CD4-positive, alpha-beta T cell (primary cell): Measurements from ENCODE around the gene TMEM107. TPM values are rescaled to one million over a fixed set of nuclear protein-coding genes. Genes with fewer than 3 reads are reported as not detected.

Source experiments
- ATAC-seq: fragments of 200-7000 bp; cut with Tn5 transposase; one replicate; pipeline ENCODE4 v1.10.0; 2022; ENCODE audit warnings: mild to moderate bottlenecking; ENCODE audit not compliant: poor library complexity
- CTCF ChIA-PET: fragments of 350-600 bp; sonication (Branson Sonifier 250); formaldehyde crosslinking; loops from one replicate; lab custom pipeline; 2021; ENCODE audit warnings: antibody characterized with exemption, inconsistent platforms; lab: Charles Lee
- POLR2A ChIA-PET: fragments of 350-600 bp; sonication (Branson Sonifier 250); formaldehyde crosslinking; loops from one replicate; lab custom pipeline; 2021; ENCODE audit warnings: antibody characterized with exemption, inconsistent platforms; lab: Charles Lee
- DNase-seq, 14 experiments: peaks; one replicate each; pipeline ENCODE4 v3.0.0-alpha.2; 2013 to 2020; ENCODE audit warnings: mixed read lengths in 2 of 14
- H3K27ac ChIP-seq, 2 donors: one replicate each; pipeline versions ENCODE4 v1.5.1 to v1.7.0; 2013; ENCODE audit warnings: low read length in 2 of 2, low read depth in 1 of 2, mild to moderate bottlenecking in 1 of 2
- H3K27me3 ChIP-seq, 2 experiments: 1 replicate in 1 of 2; 2 replicates in 1 of 2; pipeline versions ENCODE4 v1.6.1 to v1.7.0; 2013; ENCODE audit warnings: low read length in 2 of 2, control low read depth in 1 of 2, mild to moderate bottlenecking in 1 of 2, moderate library complexity in 1 of 2; ENCODE audit not compliant: insufficient read depth in 2 of 2, control insufficient read depth in 1 of 2
- H3K36me3 ChIP-seq: one replicate; pipeline ENCODE4 v1.6.1; 2013; ENCODE audit warnings: low read length, control low read depth; ENCODE audit not compliant: insufficient read depth
- H3K4me1 ChIP-seq: one replicate; pipeline ENCODE4 v1.6.1; 2013; ENCODE audit warnings: low read length, control low read depth; ENCODE audit not compliant: insufficient read depth
- H3K4me3 ChIP-seq: one replicate; pipeline ENCODE4 v1.5.1; 2013; ENCODE audit warnings: mild to moderate bottlenecking, low read length, moderate library complexity
- H3K9me3 ChIP-seq, 2 experiments: 1 replicate in 1 of 2; 2 replicates in 1 of 2; pipeline versions ENCODE4 v1.6.1 to v1.7.0; 2013; ENCODE audit warnings: low read length in 2 of 2, mild to moderate bottlenecking in 2 of 2, control low read depth in 1 of 2, moderate library complexity in 1 of 2; ENCODE audit not compliant: control insufficient read depth in 1 of 2, insufficient read depth in 1 of 2
- H3K27ac Mint-ChIP-seq: one replicate; pipeline ENCODE4 v1.8.0; 2020; ENCODE audit warnings: mixed read lengths
- H3K27me3 Mint-ChIP-seq: one replicate; pipeline ENCODE4 v1.8.0; 2021; ENCODE audit warnings: mixed read lengths
- H3K36me3 Mint-ChIP-seq: one replicate; pipeline ENCODE4 v1.8.0; 2021; ENCODE audit warnings: low read depth, mixed read lengths
- H3K4me1 Mint-ChIP-seq: one replicate; pipeline ENCODE4 v1.8.0; 2021; ENCODE audit warnings: low read depth, mixed read lengths
- H3K4me3 Mint-ChIP-seq: one replicate; pipeline ENCODE4 v1.8.0; 2020; ENCODE audit warnings: mild to moderate bottlenecking, mixed read lengths
- H3K9me3 Mint-ChIP-seq: one replicate; pipeline ENCODE4 v1.8.0; 2020; ENCODE audit warnings: mixed read lengths
- intact Hi-C, 2 experiments: fragments of 100-400 bp; cut with DNase I in 1 of 2; cut with micrococcal nuclease in 1 of 2; formaldehyde crosslinking; loops; one replicate each; pipeline versions ENCODE4 v1.15.1 to v1.9.0; 2023 to 2025; cut with DNase I, micrococcal nuclease
- total RNA-seq, 174 experiments: library from RNA in 2 of 174; stranded (reverse) in 2 of 174; gene quantifications; one replicate each; pipeline ENCODE4 v1.2.3 and lab custom pipeline; 2021 to 2026
- TF ChIP-seq, protein P1 (sequence below): fragments of 200-600 bp; IDR thresholded peaks from one replicate; pipeline ENCODE4 v1.8.0; 2022; ENCODE audit warnings: antibody characterized with exemption, mild to moderate bottlenecking

The TMEM107 gene
- total RNA-seq, 2 experiments from 2014 or later, result 12.2 to 12.9 TPM

DNA sequence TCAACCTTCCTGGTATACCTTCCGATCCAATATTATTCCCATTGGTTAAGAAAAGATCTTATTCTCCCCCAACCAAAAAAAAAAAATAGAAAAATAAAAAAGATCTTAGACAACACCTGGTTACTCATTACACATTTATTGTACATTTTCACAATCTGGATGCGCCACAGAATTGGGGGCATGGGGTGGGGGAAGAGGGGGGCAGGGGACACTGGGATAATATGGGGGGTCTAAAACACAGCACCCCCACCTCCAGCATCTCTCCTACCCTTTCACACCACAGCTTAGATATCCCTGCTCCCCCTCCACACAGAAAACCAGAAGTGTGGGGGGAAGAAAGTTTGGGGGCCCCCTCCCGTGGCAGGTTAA lies 17.2 kb downstream of the TMEM107 start:
- no peak for ATAC-seq
- H3K4me3 Mint-ChIP-seq, result peak overlapping the region; percentile 88
- H3K9me3 ChIP-seq, result no peaks in the 10 kb centered on the region
- peaks cover 58% of the 10 kb centered on the region for H3K36me3 Mint-ChIP-seq
- peaks cover 65% of the 10 kb centered on the region for H3K4me1 Mint-ChIP-seq
- no peaks in the 10 kb centered on the region for H3K9me3 Mint-ChIP-seq
- H3K36me3 ChIP-seq, result peaks cover 31% of the 10 kb centered on the region
- no peak overlapping the region for H3K4me3 ChIP-seq
- POLR2A ChIA-PET, result interaction anchor here (1.0 to 16.4 kb wide), 7 partner anchors 16 to 88 kb away, joined by 3 to 419 read pairs (median 105); partner anchors contain the start of genes BORCS6, CTC1 and TMEM107
- H3K27me3 ChIP-seq, result no peaks in the 10 kb centered on the region
- no peaks in the 10 kb centered on the region for H3K27me3 Mint-ChIP-seq
- peak overlapping the region; percentile 64 to 81 for H3K27ac ChIP-seq
- peak in 2 of 14 experiments; percentile 23 to 37 for DNase-seq
- peaks cover 82% of the 10 kb centered on the region for H3K4me1 ChIP-seq
- TF ChIP-seq, protein P1, sequence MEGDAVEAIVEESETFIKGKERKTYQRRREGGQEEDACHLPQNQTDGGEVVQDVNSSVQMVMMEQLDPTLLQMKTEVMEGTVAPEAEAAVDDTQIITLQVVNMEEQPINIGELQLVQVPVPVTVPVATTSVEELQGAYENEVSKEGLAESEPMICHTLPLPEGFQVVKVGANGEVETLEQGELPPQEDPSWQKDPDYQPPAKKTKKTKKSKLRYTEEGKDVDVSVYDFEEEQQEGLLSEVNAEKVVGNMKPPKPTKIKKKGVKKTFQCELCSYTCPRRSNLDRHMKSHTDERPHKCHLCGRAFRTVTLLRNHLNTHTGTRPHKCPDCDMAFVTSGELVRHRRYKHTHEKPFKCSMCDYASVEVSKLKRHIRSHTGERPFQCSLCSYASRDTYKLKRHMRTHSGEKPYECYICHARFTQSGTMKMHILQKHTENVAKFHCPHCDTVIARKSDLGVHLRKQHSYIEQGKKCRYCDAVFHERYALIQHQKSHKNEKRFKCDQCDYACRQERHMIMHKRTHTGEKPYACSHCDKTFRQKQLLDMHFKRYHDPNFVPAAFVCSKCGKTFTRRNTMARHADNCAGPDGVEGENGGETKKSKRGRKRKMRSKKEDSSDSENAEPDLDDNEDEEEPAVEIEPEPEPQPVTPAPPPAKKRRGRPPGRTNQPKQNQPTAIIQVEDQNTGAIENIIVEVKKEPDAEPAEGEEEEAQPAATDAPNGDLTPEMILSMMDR, result no peak
- intact Hi-C loops, result loop anchor here (2.0 to 10.0 kb wide), 5 partner anchors 28 to 674 kb away; partner anchors contain the start of genes CTC1 (in 1 of the 2), KDM6B (in 1 of the 2), PFAS (in 1 of the 2) and POLR2A (in 1 of the 2)
- no peak overlapping the region for H3K27ac Mint-ChIP-seq
- CTCF ChIA-PET, result interaction anchor here (0.8 to 2.0 kb wide), 10 partner anchors 8 to 136 kb away, joined by 3 to 17 read pairs (median 4); partner anchors contain the start of genes ALOXE3 and SLC25A35

DNA sequence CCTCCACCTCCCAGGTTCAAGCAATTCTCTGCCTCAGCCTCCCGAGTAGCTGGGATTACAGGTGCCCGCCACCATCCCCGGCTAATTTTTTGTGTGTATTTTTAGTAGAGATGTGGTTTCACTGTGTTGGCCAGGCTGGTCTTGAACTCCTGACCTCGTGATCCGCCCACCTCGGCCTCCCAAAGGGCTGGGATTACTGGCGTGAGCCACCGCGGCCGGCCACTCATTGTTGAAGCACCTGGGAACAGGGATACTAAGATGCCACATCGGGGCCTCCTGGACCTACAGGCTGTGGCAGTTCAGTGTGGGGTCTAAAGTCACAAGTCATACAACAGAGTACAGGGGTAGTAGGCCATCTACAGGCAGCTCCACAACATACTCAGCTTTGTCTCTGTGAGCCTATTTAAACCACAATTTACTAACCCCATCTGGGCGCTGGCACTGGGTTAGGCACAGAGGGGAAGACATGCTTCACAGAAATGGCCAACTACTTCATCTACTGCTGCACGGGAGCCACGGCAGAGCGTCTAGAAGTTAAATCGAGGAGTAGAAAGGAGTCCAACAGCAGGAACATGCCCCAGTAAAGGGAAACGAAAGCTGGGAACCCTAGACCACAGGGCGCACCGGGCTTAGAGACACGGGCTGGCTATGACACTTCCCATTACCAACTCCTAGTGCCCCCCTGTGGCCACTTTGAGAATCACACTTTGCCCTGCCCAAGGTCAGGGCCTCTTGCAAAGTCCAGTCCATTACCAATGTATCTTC lies 17.7 kb downstream of the TMEM107 start:
- Mint-ChIP-seq H3K4me1 (peaks cover 65% of the 10 kb centered on the region), H3K36me3 (peaks cover 59% of the 10 kb centered on the region), H3K4me3 (peak overlapping the region; percentile 88), H3K27me3 (no peaks in the 10 kb centered on the region), H3K9me3 (no peaks in the 10 kb centered on the region), H3K27ac (no peak overlapping the region)
- ChIA-PET CTCF (interaction anchor here (0.8 to 2.0 kb wide), 13 partner anchors 9 to 137 kb away, joined by 3 to 17 read pairs (median 4); partner anchors contain the start of genes ALOXE3 and SLC25A35), POLR2A (interaction anchor here (0.6 to 16.4 kb wide), 8 partner anchors 16 to 273 kb away, joined by 3 to 419 read pairs (median 55); partner anchors contain the start of genes BORCS6, CTC1 and TMEM107)
- DNase-seq (peak; percentile 78 to 91 (median 84)), ATAC-seq (peak; percentile 7)
- Histone ChIP-seq H3K4me3 (no peak overlapping the region), H3K36me3 (peaks cover 31% of the 10 kb centered on the region), H3K27ac (peak overlapping the region; percentile 64 to 81), H3K27me3 (no peaks in the 10 kb centered on the region), H3K4me1 (peaks cover 82% of the 10 kb centered on the region), H3K9me3 (no peaks in the 10 kb centered on the region)
- intact Hi-C loops, result loop anchor here (1.0 to 10.0 kb wide), 6 partner anchors 20 to 674 kb away; partner anchors contain the start of genes CTC1 (in 1 of the 2), KDM6B (in 1 of the 2), PFAS (in 1 of the 2) and POLR2A (in 1 of the 2)
- TF ChIP-seq, protein P1, result peak; percentile 92

DNA sequence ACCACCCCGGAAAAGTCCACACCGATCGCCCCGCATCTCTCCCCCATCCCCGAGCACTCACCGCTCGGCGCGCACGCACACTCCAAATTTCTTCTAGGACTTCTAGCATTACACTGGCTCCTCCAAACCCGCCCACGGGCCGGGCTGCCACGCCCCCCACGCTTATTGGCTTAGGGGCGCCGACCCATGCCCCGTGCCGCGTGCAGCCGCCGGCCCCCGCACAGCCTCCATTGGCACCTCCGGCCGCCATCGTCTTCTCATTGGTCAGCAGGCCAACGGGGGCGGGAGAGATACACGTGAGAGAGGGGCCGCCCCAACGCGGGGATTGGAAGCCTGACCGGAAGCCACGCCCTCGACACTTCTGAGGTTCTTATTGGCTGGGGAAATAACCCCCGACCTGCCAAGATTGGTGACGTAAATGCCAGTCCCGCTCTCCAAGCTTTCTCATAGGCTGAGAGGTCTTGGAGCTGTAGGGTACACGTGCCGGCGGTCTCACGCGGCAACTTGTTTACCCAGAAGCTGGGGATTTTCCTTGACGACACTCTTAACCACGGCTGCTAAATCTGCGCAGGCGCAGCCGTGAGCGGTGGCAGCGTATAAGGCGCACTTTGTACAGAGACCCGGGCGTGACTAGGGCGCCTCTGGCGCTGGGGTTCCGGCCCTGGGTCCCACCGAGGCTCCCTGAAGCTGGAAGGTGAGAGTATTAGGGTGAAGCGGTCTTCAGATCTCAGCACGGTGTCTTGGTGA lies 19.8 kb downstream of the TMEM107 start:
- POLR2A ChIA-PET, result interaction anchor here (0.5 to 16.4 kb wide), 31 partner anchors 7 to 772 kb away, joined by 3 to 419 read pairs (median 7); partner anchors contain the start of genes ALOXE3, AURKB, BORCS6 and CTC1
- intact Hi-C loops, result loop anchor here (1.0 to 10.0 kb wide), 8 partner anchors 17 to 672 kb away; partner anchors contain the start of genes ALOXE3 (in 1 of the 2), CTC1 (in 1 of the 2), KDM6B (in 1 of the 2) and PFAS (in 1 of the 2)
- Histone ChIP-seq H3K36me3 (peaks cover 35% of the 10 kb centered on the region), H3K27me3 (no peaks in the 10 kb centered on the region), H3K4me1 (peaks cover 88% of the 10 kb centered on the region), H3K9me3 (no peaks in the 10 kb centered on the region), H3K27ac (peak overlapping the region; percentile 99 to 100), H3K4me3 (peak overlapping the region; percentile 86)
- H3K27me3 Mint-ChIP-seq, result peaks cover 3% of the 10 kb centered on the region
- no peak overlapping the region for H3K27ac Mint-ChIP-seq
- ATAC-seq (peak; percentile 70), DNase-seq (peak; percentile 99 to 100 (median 100))
- H3K36me3 Mint-ChIP-seq, result peaks cover 66% of the 10 kb centered on the region
- H3K9me3 Mint-ChIP-seq, result no peaks in the 10 kb centered on the region
- H3K4me1 Mint-ChIP-seq, result peaks cover 73% of the 10 kb centered on the region
- TF ChIP-seq, protein P1, result no peak
- CTCF ChIA-PET, result interaction anchor here (0.6 to 3.1 kb wide), 14 partner anchors 11 to 469 kb away, joined by 3 to 32 read pairs (median 4); partner anchors contain the start of genes AURKB, HES7, TP53 and WRAP53
- H3K4me3 Mint-ChIP-seq, result no peak overlapping the region
